Ovary (tissue), 9 donors: ENCODE measurements around the gene MAD1L1. TPM values are rescaled to one million over a fixed set of nuclear protein-coding genes. Genes with fewer than 3 reads are reported as not detected.

Experiments
- DNase-seq, 5 donors: peaks; one replicate each; pipeline ENCODE4 v3.0.0-alpha.2; 2019 to 2020
- H3K27ac ChIP-seq, 2 donors: fragments of 200-600 bp; one replicate each; pipeline versions ENCODE4 v1.5.1 to v1.8.0; 2019 to 2022
- H3K27me3 ChIP-seq: fragments of 200-600 bp; one replicate; pipeline ENCODE4 v1.8.0; 2022
- H3K36me3 ChIP-seq: fragments of 200-600 bp; sonication (generic); one replicate; pipeline ENCODE4 v1.5.1; 2019
- H3K4me1 ChIP-seq: one replicate; pipeline ENCODE4 v1.8.1; 2013; ENCODE audit warnings: mild to moderate bottlenecking, moderate library complexity; ENCODE audit not compliant: insufficient read depth
- H3K4me3 ChIP-seq: fragments of 200-600 bp; sonication (generic); one replicate; pipeline ENCODE4 v1.5.1; 2017
- H3K9me3 ChIP-seq, 2 donors: fragments of 200-600 bp in 1 of 2; sonication (generic) in 1 of 2; one replicate each; pipeline versions ENCODE4 v1.5.1 to v1.8.1; 2013 to 2019; ENCODE audit warnings: mild to moderate bottlenecking in 1 of 2, moderate library complexity in 1 of 2
- CTCF ChIP-seq, 3 donors: fragments of 450-650 bp in 2 of 3; fragments of 200-600 bp in 1 of 3; IDR thresholded peaks; one replicate each; pipeline versions ENCODE4 v1.5.1 to v1.8.0; 2016 to 2022; ENCODE audit warnings: antibody characterized with exemption in 3 of 3, mild to moderate bottlenecking in 1 of 3
- EP300 ChIP-seq: sonication (generic); formaldehyde crosslinking; IDR thresholded peaks from one replicate; pipeline ENCODE4 v1.6.1; 2017; ENCODE audit warnings: antibody characterized with exemption
- POLR2A ChIP-seq: fragments of 450-650 bp; IDR thresholded peaks from one replicate; pipeline ENCODE4 v1.6.1; 2017; ENCODE audit warnings: antibody characterized with exemption, mild to moderate bottlenecking, moderate library complexity
- WGBS, 3 donors: extraction: QIAGEN DNeasy Blood & Tissue Kit in 1 of 3; methylation state at CpG; one replicate each; pipeline versions ENCODE4 v1.1.5 to v1.1.7; 2013 to 2017; 5-methylcytosine and 5-hydroxymethylcytosine counted together
- intact Hi-C, 4 donors: fragments of 100-400 bp; cut with DNase I; formaldehyde crosslinking; loops; one replicate each; pipeline versions ENCODE4 v1.11.0 to v1.15.1; 2022 to 2023
- polyA plus RNA-seq, 2 donors: library from polyadenylated mRNA; stranded (reverse); fragments of 200-250 nt in 1 of 2; fragments of 350-450 nt in 1 of 2; fragmentation: Illumina TruSeq in 1 of 2; extraction: RNeasy Lipid Tissue Mini Kit (QIAGEN cat#74804) in 1 of 2; gene quantifications; one replicate each; pipeline ENCODE4 v1.2.3, GENCODE V29; 2013 to 2014
- total RNA-seq, 7 donors: library from RNA; depleted of rRNA in 2 of 7; stranded (reverse); fragments of >200 nt in 2 of 7; fragmentation: NEBNext Ultra II Directional in 3 of 7; extraction: Animal tissue kit (Norgen Biotek cat#: 25700) in 3 of 7; gene quantifications; one replicate each; pipeline versions ENCODE4 v1.1.0 to v1.2.4, GENCODE V29; 2016 to 2023
- donor health status: DM: no; HTN: no; CAD: no; lungs with moderate emphysema.
- donor health status: DM: no; HTN: no; CAD: no.
- donor health status: Bipolar disorder and iron deficiency.
- donor health status: DM: yes; HTN: yes; CAD: no.
- donor health status: DM: no; HTN: no; CAD: no.
- donor health status: DM: yes; HTN: yes; CAD: no.

Gene MAD1L1
- total and polyA plus RNA-seq, 9 donors: 5.9 to 36.6 (median 22.8) TPM

- H3K36me3 ChIP-seq: no peaks in the 10 kb centered on the region
These were observed 87.8 kb downstream of the MAD1L1 start for GRCh38 chr7:2144926-2145325.

GRCh38 chr7:2143981-2144595 is 88.7 kb downstream of the MAD1L1 start:
- H3K4me3 ChIP-seq: no peak overlapping the region
- H3K4me1 ChIP-seq: no peaks in the 10 kb centered on the region
- DNase-seq: no peak
- no peaks in the 10 kb centered on the region for H3K9me3 ChIP-seq
- H3K36me3 ChIP-seq: no peaks in the 10 kb centered on the region
- TF ChIP-seq POLR2A: no peak
- no peak overlapping the region for H3K27ac ChIP-seq
- 91 to 92% (median 91%) methylated on average over 25 of the region's 25 CpGs for WGBS, 3 donors
- intact Hi-C loops: no loop called here
- no peaks in the 10 kb centered on the region for H3K27me3 ChIP-seq

More at GRCh38 chr7:2144926-2145325, 87.8 kb downstream of the MAD1L1 start:
- intact Hi-C loops: no loop called here
- DNase-seq: no peak
- Histone ChIP-seq H3K9me3 (no peaks in the 10 kb centered on the region), H3K4me1 (no peaks in the 10 kb centered on the region), H3K27me3 (no peaks in the 10 kb centered on the region), H3K27ac (no peak overlapping the region), H3K4me3 (no peak overlapping the region)
- TF ChIP-seq CTCF (IDR thresholded peaks at IDR 0.05): no peak
- TF ChIP-seq POLR2A: no peak
- no peak for TF ChIP-seq EP300
- 96% methylated on average over 15 of the region's 15 CpGs for WGBS, 3 donors

GRCh38 chr7:2143450-2143849 is 89.3 kb downstream of the MAD1L1 start:
- Histone ChIP-seq H3K27me3 (no peaks in the 10 kb centered on the region), H3K4me3 (no peak overlapping the region), H3K4me1 (no peaks in the 10 kb centered on the region), H3K27ac (no peak overlapping the region), H3K36me3 (no peaks in the 10 kb centered on the region), H3K9me3 (no peaks in the 10 kb centered on the region)
- no peak for DNase-seq
- intact Hi-C loops: no loop called here
- TF ChIP-seq POLR2A (no peak), EP300 (no peak), CTCF (IDR thresholded peaks at IDR 0.05) (no peak)
- 91% methylated on average over 7 of the region's 7 CpGs for WGBS, 3 donors

GRCh38 chr7:2142386-2142785 is 90.4 kb downstream of the MAD1L1 start:
- WGBS, 3 donors: 92 to 96% (median 94%) methylated on average over 20 of the region's 20 CpGs
- H3K4me1 ChIP-seq: no peaks in the 10 kb centered on the region
- H3K27me3 ChIP-seq: no peaks in the 10 kb centered on the region
- H3K9me3 ChIP-seq: no peaks in the 10 kb centered on the region
- DNase-seq: no peak
- no peak for TF ChIP-seq CTCF (IDR thresholded peaks at IDR 0.05)
- TF ChIP-seq EP300: no peak
- no peak for TF ChIP-seq POLR2A
- H3K36me3 ChIP-seq: no peaks in the 10 kb centered on the region
- no peak overlapping the region for H3K4me3 ChIP-seq
- intact Hi-C loops: no loop called here
- no peak overlapping the region for H3K27ac ChIP-seq

DNA sequence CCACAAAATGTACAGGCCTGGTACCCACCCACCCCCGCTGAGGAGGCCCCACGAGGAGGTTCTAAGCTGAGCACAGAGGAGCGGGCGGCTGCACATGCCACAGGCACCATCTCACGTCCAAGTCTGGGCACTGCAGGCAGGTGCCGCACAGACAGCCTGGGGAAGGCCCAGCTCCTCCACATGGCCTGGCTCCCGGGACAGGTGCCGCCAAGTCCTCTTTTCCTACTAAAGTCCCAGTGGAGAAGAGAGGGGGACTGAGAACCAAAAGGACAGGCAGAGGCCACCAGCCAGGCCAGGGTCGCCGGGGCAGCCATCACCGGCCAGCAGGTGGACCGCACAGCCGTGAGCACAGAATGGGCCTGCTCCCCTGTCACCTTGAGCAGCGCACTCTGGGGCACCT is 91.1 kb downstream of the MAD1L1 start:
- TF ChIP-seq POLR2A: no peak
- TF ChIP-seq CTCF (IDR thresholded peaks at IDR 0.05): no peak
- no peak for TF ChIP-seq EP300
- Histone ChIP-seq H3K27me3 (no peaks in the 10 kb centered on the region), H3K4me1 (no peaks in the 10 kb centered on the region), H3K27ac (no peak overlapping the region), H3K4me3 (no peak overlapping the region), H3K36me3 (no peaks in the 10 kb centered on the region), H3K9me3 (no peaks in the 10 kb centered on the region)
- intact Hi-C loops: no loop called here
- no peak for DNase-seq
- WGBS, 3 donors: 93 to 94% (median 93%) methylated on average over 11 to 14 of the region's 14 CpGs
